Activated CD8-positive, alpha-beta memory T cell treated with anti-CD3 and anti-CD28 coated beads, Interleukin-2, amount 50 U/mL, for 48 hours (primary cell): Measurements from ENCODE around the gene PTPRN2.

Experiments used
- DNase-seq: peaks from one replicate; pipeline ENCODE4 v3.0.0-alpha.2; 2020

Gene PTPRN2

DNA sequence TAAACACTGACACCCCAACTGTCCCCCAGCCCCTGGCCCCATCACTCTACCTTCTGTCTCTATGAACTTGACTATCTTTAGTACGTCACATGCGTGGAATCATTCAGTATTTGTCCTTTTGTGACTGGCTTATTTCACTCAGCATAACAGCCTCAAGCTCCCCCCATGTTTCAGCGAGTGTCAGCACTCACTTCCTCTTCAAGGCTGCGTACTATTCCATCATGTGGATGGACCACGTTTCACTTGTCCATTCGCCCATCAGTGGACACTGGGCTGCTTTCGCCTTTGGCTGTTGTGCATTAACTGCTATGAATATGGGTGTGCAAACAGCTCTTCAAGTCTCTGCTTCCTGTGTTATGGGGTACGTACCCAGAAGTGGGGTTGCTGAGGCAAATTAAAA is 100.7 kb downstream of the PTPRN2 start:
- no peak for DNase-seq

DNA sequence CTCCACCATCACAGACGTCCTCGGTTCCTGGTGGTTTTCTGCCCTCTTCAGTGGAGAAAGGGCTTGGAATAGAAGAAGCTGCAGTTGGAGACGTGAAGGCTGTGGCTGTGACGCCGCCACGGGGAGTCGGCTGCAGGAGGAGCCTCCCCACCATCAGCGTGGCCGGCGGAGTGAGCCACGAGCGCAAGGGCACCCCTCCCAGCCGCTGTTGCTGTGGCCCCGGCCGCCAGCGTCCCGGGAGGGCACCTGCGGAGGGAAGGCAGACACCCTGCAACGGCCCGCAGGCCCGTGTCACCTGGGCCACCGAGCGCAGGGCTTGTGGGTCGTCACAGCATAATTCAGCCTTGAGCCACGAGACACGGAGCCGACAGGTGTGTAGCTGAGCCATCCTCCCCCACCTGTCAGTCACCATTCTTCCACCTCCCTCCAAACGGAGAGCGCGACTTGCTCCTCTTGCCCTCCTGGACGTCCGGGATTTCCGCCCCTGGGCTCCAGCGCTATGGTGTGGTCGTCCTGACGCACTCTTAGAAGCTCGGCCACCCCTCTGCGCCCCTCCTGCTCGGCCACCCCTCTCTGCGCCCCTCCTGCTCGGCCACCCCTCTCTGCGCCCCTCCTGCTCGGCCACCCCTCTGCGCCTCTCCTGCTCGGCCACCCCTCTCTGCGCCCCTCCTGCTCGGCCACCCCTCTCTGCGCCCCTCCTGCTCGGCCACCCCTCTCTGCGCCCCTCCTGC is 102.7 kb downstream of the PTPRN2 start:
- no peak for DNase-seq

DNA sequence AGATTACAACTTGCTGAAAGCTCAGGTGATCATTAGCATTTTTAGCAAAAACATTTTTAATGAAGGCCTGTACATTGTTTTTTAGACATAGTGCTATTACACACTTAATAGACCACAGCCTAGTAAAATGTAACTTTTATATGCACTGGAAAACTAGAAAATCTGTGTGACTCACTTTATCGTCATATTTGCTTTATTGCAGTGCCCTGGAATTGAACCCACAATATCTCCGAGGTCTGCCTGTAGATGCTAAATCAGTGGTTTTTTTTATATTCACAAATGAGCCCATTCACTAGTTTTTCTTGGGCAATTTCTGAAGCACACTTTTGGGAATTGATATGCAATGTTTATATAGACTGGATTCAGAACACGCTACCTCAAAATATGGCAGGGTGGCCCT is 105.1 kb downstream of the PTPRN2 start:
- no peak for DNase-seq

DNA sequence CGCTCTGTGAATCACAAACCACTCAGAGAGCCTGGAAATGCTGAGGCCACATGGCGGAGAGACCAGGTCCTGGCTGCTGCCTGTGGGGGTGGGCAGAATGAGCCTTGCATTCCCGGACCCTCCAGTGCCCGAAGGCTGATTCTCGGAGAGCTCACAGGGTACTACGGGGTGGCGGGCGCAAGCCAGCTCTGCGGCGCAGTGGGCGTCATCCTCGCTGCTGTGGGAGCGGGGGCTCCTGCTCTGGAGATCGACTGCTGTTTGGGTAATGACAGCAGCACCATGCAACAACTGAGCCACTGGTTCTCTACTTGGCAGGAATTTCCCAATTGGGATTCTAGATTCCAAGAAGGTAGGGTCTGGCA is 108.0 kb downstream of the PTPRN2 start:
- DNase-seq: no peak

DNA sequence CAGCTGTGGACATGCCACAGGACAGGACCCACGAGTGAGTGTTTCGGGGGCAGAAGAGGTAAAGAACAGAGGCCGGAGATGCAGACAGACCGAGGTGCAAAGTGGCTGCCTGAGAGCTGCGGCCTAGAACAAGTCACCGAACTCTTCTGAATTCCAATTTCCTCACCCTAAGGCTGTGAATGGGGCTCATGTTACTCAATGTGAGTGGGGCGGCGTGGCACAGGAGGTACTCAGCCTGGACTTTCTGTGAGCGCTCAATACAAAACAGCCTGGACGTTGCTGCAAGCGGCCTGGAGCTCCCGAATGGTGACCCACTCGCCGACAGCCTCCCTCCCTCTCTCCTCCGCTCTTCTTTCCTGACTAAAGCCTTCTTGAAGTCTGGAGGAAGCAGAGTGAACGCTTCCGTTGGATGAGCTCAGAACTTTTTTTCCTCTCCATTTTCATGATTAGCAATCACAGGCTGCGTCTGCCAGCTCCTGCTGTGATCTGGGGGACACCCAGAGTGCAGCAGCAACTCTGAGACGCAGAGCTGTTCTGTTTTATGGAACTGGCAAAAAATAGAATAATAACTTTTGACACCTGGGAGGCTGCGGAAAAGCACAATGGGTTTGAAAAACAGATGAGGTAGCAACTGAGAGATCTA is 108.5 kb downstream of the PTPRN2 start:
- DNase-seq: no peak

DNA sequence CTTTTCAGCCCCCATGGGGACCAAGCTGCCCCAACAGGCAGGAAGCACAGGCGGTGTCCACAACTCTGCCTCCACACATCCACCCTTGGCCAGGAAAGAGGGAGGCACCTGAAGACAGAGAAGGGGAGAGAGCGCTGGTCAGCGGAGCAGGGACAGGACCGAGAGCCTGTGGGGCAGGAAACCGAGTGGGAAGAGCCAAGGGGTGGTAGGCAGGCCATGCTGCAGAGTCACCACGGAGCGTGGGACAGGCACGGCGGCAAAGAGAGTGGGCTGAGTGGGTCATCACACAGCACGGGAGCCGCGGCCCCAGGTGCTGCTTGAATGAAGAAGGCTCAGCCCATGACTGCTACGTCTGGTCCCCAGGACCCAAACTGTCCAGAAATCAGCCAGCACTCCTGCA is 109.8 kb downstream of the PTPRN2 start:
- DNase-seq: no peak

DNA sequence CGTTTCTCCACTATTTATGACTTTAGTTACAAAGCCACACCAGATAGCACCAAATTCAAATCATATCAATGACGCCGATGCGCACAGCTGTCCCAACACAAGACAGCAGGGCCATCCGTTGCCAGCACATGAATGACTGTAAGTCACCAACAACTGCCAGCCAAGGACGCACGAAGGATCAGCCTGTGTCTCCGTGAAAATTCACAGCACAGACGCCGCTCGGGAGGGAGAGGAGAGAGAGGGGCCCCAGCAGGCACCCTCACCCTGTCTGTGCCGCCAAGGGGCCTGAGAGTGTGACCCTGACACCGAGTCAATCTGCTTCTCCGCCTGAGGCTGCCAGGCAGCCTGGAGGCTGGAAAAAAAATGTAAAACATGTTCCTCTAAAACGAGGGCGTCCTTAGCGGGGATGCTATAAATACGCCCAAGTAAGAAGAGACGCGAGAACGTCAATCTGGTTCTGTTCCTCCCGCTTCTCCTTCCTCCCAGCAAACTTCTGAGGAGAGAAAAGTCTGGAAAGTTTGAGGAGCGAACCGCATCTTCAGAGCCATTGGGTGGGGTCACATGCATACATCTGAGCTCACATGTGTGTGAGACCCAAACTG is 111.2 kb downstream of the PTPRN2 start:
- DNase-seq: no peak

DNA sequence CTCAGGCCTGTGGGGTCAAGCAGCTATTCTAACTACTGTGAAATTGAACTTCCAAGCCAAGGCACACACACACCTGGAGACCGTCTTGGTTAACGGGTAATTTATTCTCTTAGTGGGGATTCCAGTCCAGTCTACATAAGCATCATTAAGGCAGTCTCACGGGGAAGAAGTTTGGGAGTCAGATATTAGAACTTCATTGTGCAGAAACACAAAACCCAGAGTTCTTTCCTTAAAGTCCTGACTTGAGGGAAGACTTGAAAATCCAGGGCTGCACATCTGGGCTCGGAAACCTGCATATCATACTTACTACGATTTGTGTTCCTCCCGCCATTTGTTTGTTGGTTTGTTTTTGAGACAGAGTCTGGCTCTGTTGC is 112.0 kb downstream of the PTPRN2 start:
- DNase-seq: no peak

DNA sequence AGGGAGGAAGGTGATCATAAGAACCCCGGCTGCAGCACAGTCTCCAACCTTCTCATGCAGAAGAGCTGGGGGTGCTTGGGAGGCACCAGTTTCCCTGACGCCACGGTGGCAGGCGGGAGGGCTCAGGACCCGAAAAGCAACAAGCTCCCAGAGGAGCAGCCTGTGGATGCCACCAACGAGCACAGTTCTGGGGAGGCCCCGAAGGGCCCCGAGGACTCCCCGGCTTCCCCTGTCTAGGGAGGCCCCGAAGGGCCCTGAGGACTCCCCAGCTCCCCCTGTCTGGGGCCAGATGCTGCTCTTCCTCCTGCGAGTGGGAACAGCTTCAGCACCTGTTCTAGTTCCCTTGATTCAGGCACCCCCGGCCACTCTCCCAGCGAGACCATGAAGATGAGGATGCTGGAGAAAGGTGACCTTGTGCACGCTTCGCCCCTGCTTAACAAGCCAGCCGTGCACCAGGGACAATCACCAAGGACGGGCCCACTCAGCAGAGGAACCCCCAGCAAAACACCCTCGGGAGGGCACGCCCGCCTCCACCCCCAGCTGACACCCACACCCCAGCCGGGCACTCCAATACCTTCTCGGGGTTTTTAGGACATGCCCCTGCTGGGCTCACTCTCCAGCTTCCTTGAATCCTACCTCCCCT is 112.5 kb downstream of the PTPRN2 start:
- DNase-seq: no peak

DNA sequence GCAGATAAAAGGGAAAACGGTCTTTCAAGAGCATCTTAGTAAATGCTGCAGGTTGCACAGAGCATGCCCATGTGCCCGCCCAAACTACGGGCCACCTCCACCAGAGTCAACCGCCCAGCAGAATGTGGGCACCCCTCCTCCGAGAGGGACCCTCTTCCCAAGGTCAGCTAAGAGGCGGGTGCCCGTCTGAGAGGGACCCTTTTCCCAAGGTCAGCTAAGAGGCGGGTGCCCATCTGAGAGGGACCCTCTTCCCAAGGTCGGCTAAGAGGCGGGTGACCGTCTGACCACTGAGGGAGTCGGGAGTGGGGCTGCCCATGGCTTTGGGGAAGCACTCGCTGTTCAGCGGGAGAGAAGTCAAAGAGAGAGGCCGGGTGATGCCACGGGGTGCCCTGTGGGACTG is 113.1 kb downstream of the PTPRN2 start:
- no peak for DNase-seq

DNA sequence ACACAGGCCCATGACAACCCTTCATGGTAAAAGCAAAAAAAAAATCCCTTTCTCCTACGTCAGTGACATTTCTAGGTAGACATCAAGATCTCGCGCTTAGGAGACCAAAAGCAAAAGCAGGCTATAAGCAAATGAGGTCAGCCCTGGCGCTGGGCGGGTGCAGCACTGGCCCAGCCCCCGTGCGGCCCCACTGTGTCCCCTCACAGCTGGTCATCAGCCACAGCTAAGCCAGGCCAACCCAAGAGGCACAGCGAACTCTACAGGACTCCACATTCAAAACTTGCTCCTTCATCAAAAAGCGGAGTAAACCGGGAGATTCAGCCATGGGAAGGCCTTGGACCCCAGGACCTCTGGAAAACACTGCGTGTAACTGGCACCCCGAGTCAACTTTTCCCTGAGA is 113.7 kb downstream of the PTPRN2 start:
- DNase-seq: no peak

DNA sequence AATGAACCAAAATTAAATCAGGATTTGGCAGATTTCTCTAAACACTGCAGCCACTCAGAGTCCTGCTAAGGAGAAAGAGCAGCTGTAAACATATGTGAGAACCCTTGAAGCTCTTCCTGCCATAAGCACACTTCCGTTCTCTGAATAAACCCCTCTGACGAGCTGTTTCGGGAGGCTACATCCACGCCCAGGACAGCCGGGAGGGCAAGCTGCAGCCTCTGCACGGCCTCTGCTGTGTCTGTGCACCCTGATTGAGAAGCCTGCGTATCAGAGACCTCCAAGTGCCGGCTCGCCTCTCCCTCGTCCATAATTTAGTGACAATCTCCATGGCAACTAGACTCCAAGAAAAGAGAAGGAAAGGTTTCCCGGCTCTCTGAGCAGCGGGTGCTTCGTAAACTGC is 114.4 kb downstream of the PTPRN2 start:
- DNase-seq: no peak

DNA sequence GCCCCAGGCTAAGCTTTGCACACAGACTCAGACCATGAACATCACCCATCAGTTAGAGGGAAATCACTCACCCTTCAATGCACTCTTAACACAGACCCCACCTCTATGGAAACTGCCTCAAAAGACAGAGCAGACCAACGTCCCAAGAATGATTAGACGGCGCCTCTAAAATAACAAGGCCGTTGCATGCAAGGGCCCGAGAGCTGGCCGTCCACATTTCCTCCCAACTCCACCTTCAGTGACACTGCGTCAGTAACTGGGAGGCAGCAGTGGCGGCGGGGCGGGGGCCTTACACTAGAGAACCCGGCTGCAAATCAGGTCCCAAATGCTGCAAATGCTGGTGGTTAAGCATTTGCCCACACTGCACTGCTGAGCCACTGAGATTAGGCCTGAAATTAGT is 115.0 kb downstream of the PTPRN2 start:
- DNase-seq: no peak

DNA sequence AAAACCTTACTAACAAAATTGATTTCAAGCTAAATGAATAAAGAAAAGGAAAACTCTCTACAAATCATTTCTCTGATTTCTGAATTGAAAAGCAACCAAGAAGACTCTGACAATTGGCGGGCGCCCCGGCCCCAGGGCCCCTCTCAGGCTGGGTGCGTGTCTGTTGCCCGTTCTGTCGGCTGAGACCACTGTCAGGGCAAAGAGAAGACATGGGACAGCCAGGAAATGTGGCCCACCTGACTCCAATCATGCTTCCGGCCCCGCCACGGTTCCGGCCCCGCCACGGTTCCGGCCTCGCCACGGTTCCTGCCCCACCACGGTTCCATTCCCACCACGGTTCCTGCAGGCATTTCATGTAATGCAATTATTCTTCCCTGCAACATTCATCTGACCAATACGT is 115.9 kb downstream of the PTPRN2 start:
- no peak for DNase-seq

DNA sequence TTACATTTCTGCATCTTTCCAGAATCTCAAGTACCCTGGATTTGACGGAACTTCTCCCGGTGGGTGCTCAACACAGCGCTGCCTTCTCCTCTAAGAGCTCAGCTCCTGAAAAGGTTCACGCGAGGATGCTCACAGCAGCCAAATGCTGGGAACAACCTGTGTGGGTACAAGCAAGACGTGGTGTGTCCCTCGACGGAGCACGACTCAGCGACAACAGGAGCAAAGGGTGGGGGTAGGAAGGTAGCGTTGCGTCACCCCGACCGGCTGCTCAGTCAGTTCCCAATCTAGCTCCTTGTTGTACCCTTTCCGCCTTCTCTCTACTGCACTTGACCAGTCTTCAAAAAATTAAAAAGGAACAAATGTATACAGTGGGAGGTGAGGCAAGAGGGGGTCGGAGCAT is 117.3 kb downstream of the PTPRN2 start:
- no peak for DNase-seq

DNA sequence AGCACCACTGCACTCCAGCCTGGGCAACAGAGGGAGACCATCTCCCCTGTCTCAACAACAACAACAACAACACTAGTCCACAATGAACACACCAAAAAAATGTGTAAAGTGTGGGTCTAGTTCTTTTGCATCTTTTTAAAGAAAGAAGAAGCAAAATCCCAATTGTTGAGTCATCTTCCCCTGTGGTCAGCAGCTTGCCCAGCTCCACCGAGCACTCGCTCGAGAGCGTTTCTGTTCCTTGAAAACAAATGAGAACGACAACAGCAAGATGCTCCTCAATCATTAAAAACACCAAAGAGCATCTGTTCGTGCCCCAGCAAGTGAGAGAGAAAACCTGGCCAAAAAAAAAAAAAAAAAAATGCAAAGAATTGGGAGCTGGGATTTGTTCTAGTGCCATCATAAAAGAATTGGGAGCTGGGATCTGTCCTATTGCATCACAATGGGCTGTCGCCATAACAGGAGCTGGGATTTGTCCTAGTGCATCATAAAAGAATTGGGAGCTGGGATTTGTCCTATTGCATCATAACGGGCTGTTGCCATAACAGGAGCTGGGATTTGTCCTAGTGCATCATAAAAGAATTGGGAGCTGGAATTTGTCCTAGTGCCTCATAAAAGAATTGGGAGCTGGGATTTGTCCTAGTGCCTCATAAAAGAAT is 118.1 kb downstream of the PTPRN2 start:
- DNase-seq: no peak

DNA sequence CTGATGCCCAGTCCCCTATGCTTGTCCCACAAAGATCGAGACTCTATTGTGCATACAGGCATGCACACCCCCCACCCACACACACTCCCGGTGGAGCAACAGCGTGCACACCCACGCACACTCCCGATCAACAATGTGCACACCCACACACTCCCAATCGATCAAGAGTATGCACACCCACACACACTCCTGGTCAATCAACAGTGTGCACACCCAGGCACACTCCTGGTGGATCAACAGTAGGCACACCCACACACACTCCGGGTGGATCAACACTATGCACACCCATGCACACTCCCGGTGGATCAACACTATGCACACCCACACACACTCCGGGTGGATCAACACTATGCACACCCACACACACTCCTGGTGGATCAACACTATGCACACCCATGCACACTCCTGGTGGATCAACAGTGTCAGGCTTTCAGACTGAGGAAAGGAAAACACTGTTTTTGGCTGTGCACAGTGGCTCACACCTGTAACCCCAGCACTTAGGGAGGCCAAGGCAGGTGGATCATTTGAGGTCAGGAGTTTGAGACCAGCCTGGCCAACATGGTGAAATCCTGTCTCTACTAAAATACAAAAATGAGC is 118.8 kb downstream of the PTPRN2 start:
- no peak for DNase-seq

DNA sequence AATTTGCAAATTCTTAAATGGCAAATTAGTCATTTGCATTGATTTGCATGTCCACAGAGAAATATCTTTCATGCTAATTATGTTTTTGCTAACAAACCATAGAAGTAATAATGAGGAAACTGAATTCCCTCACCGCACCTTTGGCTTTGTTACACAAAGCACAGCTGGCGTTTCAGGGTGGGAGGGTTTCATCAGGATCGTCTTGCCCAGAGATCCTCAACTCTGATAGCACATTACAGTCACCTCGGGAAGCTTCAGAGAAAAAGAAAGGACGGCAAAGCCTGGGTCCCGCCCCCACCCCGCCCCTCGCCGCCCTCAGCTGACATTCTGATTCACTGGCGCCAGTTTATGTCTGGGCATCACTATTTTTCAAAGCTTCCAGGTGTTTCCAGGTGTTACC is 119.4 kb downstream of the PTPRN2 start:
- DNase-seq: no peak

DNA sequence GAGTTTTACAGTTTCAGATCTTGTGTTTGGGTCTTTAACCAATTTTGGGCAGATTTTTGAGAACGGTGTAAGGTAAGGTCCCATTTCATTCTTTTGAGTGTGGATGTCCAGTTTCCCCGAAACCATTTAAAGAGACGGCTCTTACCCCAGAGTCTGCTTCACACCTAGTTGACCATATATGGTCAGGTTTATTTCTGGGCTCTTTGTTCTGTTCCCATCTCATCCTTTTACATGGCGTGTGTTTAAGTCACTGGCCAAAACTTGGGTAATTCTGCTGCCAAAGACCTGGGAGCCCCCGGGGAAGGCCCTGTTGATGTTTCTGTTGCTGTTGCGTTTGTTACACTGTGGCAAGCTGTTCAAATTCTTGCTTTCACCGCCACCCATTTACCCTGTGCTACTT is 120.1 kb downstream of the PTPRN2 start:
- no peak for DNase-seq

DNA sequence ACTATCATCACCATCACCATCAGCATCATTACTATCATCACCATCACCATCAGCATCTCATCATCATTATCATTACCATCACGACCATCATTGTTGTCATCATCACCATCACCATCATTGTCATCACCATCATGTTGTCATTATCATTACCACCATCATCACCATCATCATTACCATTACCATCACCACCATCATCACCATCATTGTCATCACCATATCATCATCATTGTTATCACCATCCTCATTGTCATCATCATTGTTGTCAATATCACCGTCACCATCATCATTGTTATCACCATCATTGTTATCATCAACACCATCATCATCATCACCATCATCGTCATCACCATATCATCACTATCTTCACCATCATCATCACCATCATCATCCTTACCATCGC is 124.3 kb downstream of the PTPRN2 start:
- no peak for DNase-seq

DNA sequence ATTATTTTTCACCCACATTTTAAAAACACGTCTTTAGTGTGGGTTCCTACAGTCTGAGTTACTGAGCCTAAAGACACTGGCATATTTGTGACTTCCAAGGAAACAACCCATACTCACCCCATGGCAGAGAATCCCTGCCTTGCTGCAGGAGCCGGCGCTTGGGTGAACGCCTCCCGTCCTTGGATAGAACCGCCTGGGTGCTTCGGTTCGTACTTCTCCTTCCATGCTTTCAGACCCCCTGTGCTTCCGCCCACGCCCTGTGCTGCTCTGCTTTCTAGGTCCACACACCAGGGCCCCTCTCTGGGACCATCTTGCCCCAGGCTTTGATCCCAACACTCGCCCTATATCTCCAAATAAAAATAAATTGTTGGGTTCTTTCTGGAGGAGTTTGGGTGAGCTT is 125.8 kb downstream of the PTPRN2 start:
- no peak for DNase-seq

DNA sequence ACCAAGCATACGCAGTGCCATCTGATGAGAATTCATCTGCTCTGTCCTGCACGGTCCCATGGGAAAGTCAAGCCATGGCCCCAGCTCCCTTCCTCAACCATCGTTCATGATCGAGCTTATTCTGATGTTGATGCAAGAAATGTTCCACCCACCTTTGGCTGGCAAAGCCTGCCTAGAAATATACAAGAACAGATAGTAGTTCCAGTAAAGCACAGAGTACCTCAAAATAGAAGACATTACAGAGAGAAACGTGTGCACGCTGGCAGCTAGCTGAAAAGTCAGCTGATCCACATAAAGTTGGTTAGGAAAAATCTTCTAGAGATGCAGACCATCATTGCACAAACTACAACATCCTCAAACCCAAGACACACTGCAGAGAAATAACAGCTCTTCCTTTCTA is 127.0 kb downstream of the PTPRN2 start:
- no peak for DNase-seq

DNA sequence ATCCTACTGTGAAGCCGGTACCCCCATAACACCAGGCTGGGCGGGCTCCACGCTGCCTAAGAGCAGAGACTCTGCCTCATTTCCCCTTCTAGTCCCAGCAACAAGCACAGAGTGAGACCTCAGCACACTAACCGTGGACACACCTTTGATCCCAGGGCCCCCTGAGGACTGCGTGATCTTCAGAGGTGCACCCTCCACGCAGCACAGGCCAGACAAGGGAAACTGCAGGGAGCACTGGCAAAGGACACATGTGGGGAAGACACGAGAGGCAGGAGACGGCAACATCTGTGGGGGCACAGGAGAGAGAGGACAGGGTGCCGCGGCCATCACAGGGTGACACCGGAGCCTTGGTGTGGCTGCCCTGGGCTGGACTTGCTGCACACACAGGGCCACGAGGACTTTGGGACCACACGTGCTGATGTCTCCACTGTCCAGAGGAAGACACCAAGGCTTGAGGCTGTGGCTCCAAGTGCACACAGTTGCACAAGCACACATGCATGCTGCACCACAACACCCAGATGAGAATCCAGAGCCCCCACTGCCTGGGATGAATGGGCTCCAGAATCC is 128.8 kb downstream of the PTPRN2 start:
- no peak for DNase-seq
